ENCODE measurements around the gene CHORDC1. TPM values are rescaled to one million over a fixed set of nuclear protein-coding genes. Genes with fewer than 3 reads are reported as not detected.

Gene CHORDC1
- polyA plus RNA-seq, 1 of the 3 experiments (the other 2 are of a cell fraction) = 12.1 TPM

- DNase-seq = no peak
- Histone ChIP-seq H3K4me3 (ENCODE audit: low read depth in 2 of 2, low read length in 1 of 2) (peak overlapping the region; percentile 81 to 96; a peak in 2 of 4 replicates), H3K9me3 (no peaks in the 10 kb centered on the region), H3F3A (replicated peaks; ENCODE audit: insufficient read depth) (peaks cover 3% of the 10 kb centered on the region), H3K79me2 (ENCODE audit: insufficient read depth) (peaks cover 80% of the 10 kb centered on the region), H2AFZ (ENCODE audit: low read depth) (no peak overlapping the region), H3K4me1 (ENCODE audit: control insufficient read depth in 1 of 2, insufficient read depth in 2 of 2, low read depth in 1 of 2, low read length in 1 of 2) (peaks cover 5 to 9% of the 10 kb centered on the region in 2 experiments; a peak in 3 of 4 replicates), H3K27me3 (ENCODE audit: insufficient read depth) (no peaks in the 10 kb centered on the region), H3K27ac (ENCODE audit: low read depth in 2 of 2, low read length in 1 of 2) (peak overlapping the region in 1 of 2 experiments; percentile 29; a peak in 1 of 4 replicates), H3K9me2 (no peaks in the 10 kb centered on the region), H3K4me2 (peak overlapping the region; percentile 82), H4K20me1 (ENCODE audit: insufficient read depth) (peaks cover 51% of the 10 kb centered on the region), H3K9ac (0 out of 2 replicates have a peak overlapping the region, but pooled peaks have one; percentile 83), H3K36me3 (replicated peaks in 1 of 2; ENCODE audit: control insufficient read depth in 1 of 2, insufficient read depth in 2 of 2, low read length in 1 of 2) (peaks cover 17% of the 10 kb centered on the region in 2 experiments)
- ChIA-PET POLR2A (no interaction called here), CTCF (interaction anchor here (7.4 kb wide), 1 partner anchor 16 kb away, joined by 47 read pairs; no protein-coding TSS in a partner anchor)
- TF ChIP-seq GABPA (IDR thresholded peaks at IDR 0.05; ENCODE audit: low read depth) (no peak), RAD21 (IDR thresholded peaks at IDR 0.05; ENCODE audit: low read length) (no peak), PBX3 (IDR thresholded peaks at IDR 0.05) (peak; percentile 73), POLR2AphosphoS5 (IDR thresholded peaks at IDR 0.05; ENCODE audit: low read depth, low read length) (no peak), MXI1 (IDR thresholded peaks at IDR 0.05; ENCODE audit: low read depth, low read length) (no peak), ZBTB33 (IDR thresholded peaks at IDR 0.05; ENCODE audit: borderline replicate concordance, low read depth) (no peak), FOSL2 (IDR thresholded peaks at IDR 0.05; ENCODE audit: borderline replicate concordance, low read depth) (peak; percentile 53; the same call in 1 of the 2 replicates), USF2 (IDR thresholded peaks at IDR 0.05; ENCODE audit: borderline replicate concordance, low read depth, low read length) (no peak), MAX (IDR thresholded peaks at IDR 0.05; ENCODE audit: low read depth) (0 out of 2 replicates have a peak, but pooled peaks have one; percentile 42), TEAD4 (IDR thresholded peaks at IDR 0.05; ENCODE audit: borderline replicate concordance, insufficient read depth) (no peak), ELF1 (IDR thresholded peaks at IDR 0.05) (no peak), TCF12 (IDR thresholded peaks at IDR 0.05) (peak; percentile 11; the same call in 1 of the 2 replicates)
- WGBS (ENCODE audit: low lambda C conversion rate) = 38% methylated on average over 1 of the region's 1 CpG
Measured at GRCh38 chr11:90220391-90220790, 2.5 kb downstream of the CHORDC1 start.

- Histone ChIP-seq H3K4me2 (no peak overlapping the region), H3K9me3 (no peaks in the 10 kb centered on the region), H3K27me3 (ENCODE audit: insufficient read depth) (no peaks in the 10 kb centered on the region), H3K4me1 (ENCODE audit: control insufficient read depth in 1 of 2, insufficient read depth in 2 of 2, low read depth in 1 of 2, low read length in 1 of 2) (peaks cover 5 to 9% of the 10 kb centered on the region in 2 experiments; a peak in 3 of 4 replicates), H3K9ac (no peak overlapping the region), H2AFZ (ENCODE audit: low read depth) (no peak overlapping the region), H3K4me3 (ENCODE audit: low read depth in 2 of 2, low read length in 1 of 2) (no peak overlapping the region), H3K36me3 (replicated peaks in 1 of 2; ENCODE audit: control insufficient read depth in 1 of 2, insufficient read depth in 2 of 2, low read length in 1 of 2) (peaks cover 24 to 25% of the 10 kb centered on the region in 2 experiments), H3K27ac (ENCODE audit: low read depth in 2 of 2, low read length in 1 of 2) (no peak overlapping the region; a peak in 1 of 4 replicates), H3K9me2 (no peaks in the 10 kb centered on the region), H4K20me1 (ENCODE audit: insufficient read depth) (peaks cover 51% of the 10 kb centered on the region), H3K79me2 (ENCODE audit: insufficient read depth) (peaks cover 89% of the 10 kb centered on the region), H3F3A (replicated peaks; ENCODE audit: insufficient read depth) (no peaks in the 10 kb centered on the region)
- ChIA-PET CTCF (interaction anchor here (7.4 kb wide), 1 partner anchor 15 kb away, joined by 47 read pairs; no protein-coding TSS in a partner anchor), POLR2A (no interaction called here)
- WGBS (ENCODE audit: low lambda C conversion rate) = 92% methylated on average over 6 of the region's 6 CpGs
- DNase-seq = no peak
- TF ChIP-seq SIN3A (IDR thresholded peaks at IDR 0.05; ENCODE audit: borderline replicate concordance, low read depth, low read length) (no peak), RFX5 (IDR thresholded peaks at IDR 0.05; ENCODE audit: low read length) (no peak), FOXM1 (IDR thresholded peaks at IDR 0.05; ENCODE audit: low read depth) (no peak), CTCF (IDR thresholded peaks at IDR 0.05) (no peak), MAX (IDR thresholded peaks at IDR 0.05; ENCODE audit: low read depth) (no peak), TCF12 (IDR thresholded peaks at IDR 0.05) (no peak), USF1 (IDR thresholded peaks at IDR 0.05; ENCODE audit: borderline replicate concordance, low read depth) (no peak), GATA2 (CRISPR knock-in tag; IDR thresholded peaks at IDR 0.05) (no peak), IRF3 (IDR thresholded peaks at IDR 0.05; ENCODE audit: low read depth, low read length) (no peak)
Measured at GRCh38 chr11:90219438-90219837, 3.4 kb downstream of the CHORDC1 start.
